Right lobe of liver (tissue), 4 donors: Measurements from ENCODE around the gene ATXN7.

Experiments
- CTCF ChIP-seq, 4 donors: fragments of 200-600 bp in 3 of 4; fragments of 450-650 bp in 1 of 4; IDR thresholded peaks; one replicate each; pipeline versions ENCODE4 v1.5.1 to v1.8.0; 2016 to 2022; ENCODE audit warnings: antibody characterized with exemption in 4 of 4, mild to moderate bottlenecking in 2 of 4
- POLR2A ChIP-seq: fragments of 450-650 bp; IDR thresholded peaks from one replicate; pipeline ENCODE4 v1.6.1; 2017; ENCODE audit warnings: antibody characterized with exemption, mild to moderate bottlenecking
- donor health status: DM: no; HTN: no; CAD: no.
- donor health status: DM: no; HTN: no; CAD: no.
- donor health status: DM: no; HTN: yes; CAD: no.

GRCh38 chr3:63975723-63976122 lies 112.1 kb downstream of the ATXN7 start:
- TF ChIP-seq CTCF (IDR thresholded peaks at IDR 0.05) (no peak), POLR2A (no peak)
